Ovary (tissue), 9 donors: ENCODE results near the gene CYP21A2. TPM values are rescaled to one million over a fixed set of nuclear protein-coding genes. Genes with fewer than 3 reads are reported as not detected.
"Not testable (repeated sequence)": the region's sequence is repeated elsewhere in the genome, so short reads cannot be mapped to it uniquely, and the experiment has no call there.

Experiments used
- DNase-seq, 5 donors: peaks; one replicate each; pipeline ENCODE4 v3.0.0-alpha.2; 2019 to 2020
- H3K27ac ChIP-seq, 2 donors: fragments of 200-600 bp; one replicate each; pipeline versions ENCODE4 v1.5.1 to v1.8.0; 2019 to 2022
- H3K27me3 ChIP-seq: fragments of 200-600 bp; one replicate; pipeline ENCODE4 v1.8.0; 2022
- H3K36me3 ChIP-seq: fragments of 200-600 bp; sonication (generic); one replicate; pipeline ENCODE4 v1.5.1; 2019
- H3K4me1 ChIP-seq: one replicate; pipeline ENCODE4 v1.8.1; 2013; ENCODE audit warnings: mild to moderate bottlenecking, moderate library complexity; ENCODE audit not compliant: insufficient read depth
- H3K4me3 ChIP-seq: fragments of 200-600 bp; sonication (generic); one replicate; pipeline ENCODE4 v1.5.1; 2017
- H3K9me3 ChIP-seq, 2 donors: fragments of 200-600 bp in 1 of 2; sonication (generic) in 1 of 2; one replicate each; pipeline versions ENCODE4 v1.5.1 to v1.8.1; 2013 to 2019; ENCODE audit warnings: mild to moderate bottlenecking in 1 of 2, moderate library complexity in 1 of 2
- EP300 ChIP-seq: sonication (generic); formaldehyde crosslinking; IDR thresholded peaks from one replicate; pipeline ENCODE4 v1.6.1; 2017; ENCODE audit warnings: antibody characterized with exemption
- POLR2A ChIP-seq: fragments of 450-650 bp; IDR thresholded peaks from one replicate; pipeline ENCODE4 v1.6.1; 2017; ENCODE audit warnings: antibody characterized with exemption, mild to moderate bottlenecking, moderate library complexity
- WGBS, 3 donors: extraction: QIAGEN DNeasy Blood & Tissue Kit in 1 of 3; methylation state at CpG; one replicate each; pipeline versions ENCODE4 v1.1.5 to v1.1.7; 2013 to 2017; 5-methylcytosine and 5-hydroxymethylcytosine counted together
- intact Hi-C, 4 donors: fragments of 100-400 bp; cut with DNase I; formaldehyde crosslinking; loops; one replicate each; pipeline versions ENCODE4 v1.11.0 to v1.15.1; 2022 to 2023
- polyA plus RNA-seq, 2 donors: library from polyadenylated mRNA; stranded (reverse); fragments of 200-250 nt in 1 of 2; fragments of 350-450 nt in 1 of 2; fragmentation: Illumina TruSeq in 1 of 2; extraction: RNeasy Lipid Tissue Mini Kit (QIAGEN cat#74804) in 1 of 2; gene quantifications; one replicate each; pipeline ENCODE4 v1.2.3, GENCODE V29; 2013 to 2014
- total RNA-seq, 7 donors: library from RNA; depleted of rRNA in 2 of 7; stranded (reverse); fragments of >200 nt in 2 of 7; fragmentation: NEBNext Ultra II Directional in 3 of 7; extraction: Animal tissue kit (Norgen Biotek cat#: 25700) in 3 of 7; gene quantifications; one replicate each; pipeline versions ENCODE4 v1.1.0 to v1.2.4, GENCODE V29; 2016 to 2023
- TF ChIP-seq, protein P1 (sequence below), 3 donors: fragments of 450-650 bp in 2 of 3; fragments of 200-600 bp in 1 of 3; IDR thresholded peaks; one replicate each; pipeline versions ENCODE4 v1.5.1 to v1.8.0; 2016 to 2022; ENCODE audit warnings: antibody characterized with exemption in 3 of 3, mild to moderate bottlenecking in 1 of 3
- donor health status: DM: no; HTN: no; CAD: no; lungs with moderate emphysema.
- donor health status: DM: no; HTN: no; CAD: no.
- donor health status: Bipolar disorder and iron deficiency.
- donor health status: DM: yes; HTN: yes; CAD: no.
- donor health status: DM: no; HTN: no; CAD: no.
- donor health status: DM: yes; HTN: yes; CAD: no.

CYP21A2 gene
- total and polyA plus RNA-seq, 9 donors: 1.9 to 21.7 (median 7.5) TPM

DNA sequence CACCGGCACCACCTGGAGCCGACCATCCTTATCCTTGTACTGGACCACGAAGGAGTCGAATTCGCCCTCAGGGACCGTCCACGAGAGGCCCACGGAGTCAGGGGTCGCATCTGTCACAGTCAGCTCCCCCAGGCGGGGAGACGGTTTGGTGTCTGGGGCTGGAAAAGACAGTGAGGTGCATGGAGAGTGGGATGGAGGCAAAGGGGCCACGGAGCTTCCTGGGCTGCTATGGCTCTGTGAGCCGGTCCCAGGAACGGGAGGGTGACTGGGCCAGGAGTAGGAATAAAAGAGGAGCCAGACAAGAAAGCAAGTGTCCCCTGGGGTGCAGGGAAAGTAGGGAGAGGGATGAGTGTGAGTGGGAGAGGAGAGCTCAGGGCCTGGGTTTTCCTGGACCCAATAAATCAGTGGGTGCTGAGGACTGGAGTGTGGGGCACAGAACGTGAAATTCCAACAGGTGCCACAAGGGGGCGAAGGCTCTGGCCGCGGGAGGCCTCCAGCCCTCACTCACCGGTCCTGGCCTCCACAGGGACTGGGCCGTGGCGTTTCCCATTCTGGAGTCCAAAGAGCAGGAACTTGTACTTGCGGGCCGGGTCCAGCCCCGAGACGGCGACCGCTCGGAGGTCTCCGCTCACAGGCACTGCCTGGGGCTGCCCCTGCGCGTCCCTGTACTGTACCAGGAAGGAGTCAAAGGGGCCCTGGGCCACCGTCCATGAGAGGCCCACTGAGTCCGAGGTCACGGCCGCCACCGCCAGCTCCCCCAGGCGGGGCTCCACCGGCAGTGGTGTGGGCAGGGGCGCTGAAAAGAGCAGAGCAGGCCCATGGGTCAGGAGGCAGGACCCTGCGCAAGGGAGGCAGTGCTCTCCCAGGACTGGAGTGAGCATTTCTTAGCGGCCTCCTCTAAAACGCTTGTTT is 9.9 kb downstream of the CYP21A2 start:
- intact Hi-C loops: loop anchor here in 1 of 4 donors (2.0 kb wide), 1 partner anchor 65 kb away; no protein-coding TSS in a partner anchor
- Histone ChIP-seq H3K4me3 (no peak overlapping the region), H3K27ac (peak overlapping the region; percentile 73 to 83), H3K9me3 (no peaks in the 10 kb centered on the region), H3K4me1 (peaks cover 10% of the 10 kb centered on the region), H3K36me3 (no peaks in the 10 kb centered on the region), H3K27me3 (no peaks in the 10 kb centered on the region)
- DNase-seq: peak; percentile 69 to 87 (median 83)
- WGBS, 3 donors: 49 to 51% (median 50%) methylated on average over 42 of the region's 42 CpGs
- TF ChIP-seq, protein P1, sequence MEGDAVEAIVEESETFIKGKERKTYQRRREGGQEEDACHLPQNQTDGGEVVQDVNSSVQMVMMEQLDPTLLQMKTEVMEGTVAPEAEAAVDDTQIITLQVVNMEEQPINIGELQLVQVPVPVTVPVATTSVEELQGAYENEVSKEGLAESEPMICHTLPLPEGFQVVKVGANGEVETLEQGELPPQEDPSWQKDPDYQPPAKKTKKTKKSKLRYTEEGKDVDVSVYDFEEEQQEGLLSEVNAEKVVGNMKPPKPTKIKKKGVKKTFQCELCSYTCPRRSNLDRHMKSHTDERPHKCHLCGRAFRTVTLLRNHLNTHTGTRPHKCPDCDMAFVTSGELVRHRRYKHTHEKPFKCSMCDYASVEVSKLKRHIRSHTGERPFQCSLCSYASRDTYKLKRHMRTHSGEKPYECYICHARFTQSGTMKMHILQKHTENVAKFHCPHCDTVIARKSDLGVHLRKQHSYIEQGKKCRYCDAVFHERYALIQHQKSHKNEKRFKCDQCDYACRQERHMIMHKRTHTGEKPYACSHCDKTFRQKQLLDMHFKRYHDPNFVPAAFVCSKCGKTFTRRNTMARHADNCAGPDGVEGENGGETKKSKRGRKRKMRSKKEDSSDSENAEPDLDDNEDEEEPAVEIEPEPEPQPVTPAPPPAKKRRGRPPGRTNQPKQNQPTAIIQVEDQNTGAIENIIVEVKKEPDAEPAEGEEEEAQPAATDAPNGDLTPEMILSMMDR (IDR thresholded peaks at IDR 0.05): peak; percentile 61 to 95 (median 85)
- no peak for TF ChIP-seq EP300
- no peak for TF ChIP-seq POLR2A

DNA sequence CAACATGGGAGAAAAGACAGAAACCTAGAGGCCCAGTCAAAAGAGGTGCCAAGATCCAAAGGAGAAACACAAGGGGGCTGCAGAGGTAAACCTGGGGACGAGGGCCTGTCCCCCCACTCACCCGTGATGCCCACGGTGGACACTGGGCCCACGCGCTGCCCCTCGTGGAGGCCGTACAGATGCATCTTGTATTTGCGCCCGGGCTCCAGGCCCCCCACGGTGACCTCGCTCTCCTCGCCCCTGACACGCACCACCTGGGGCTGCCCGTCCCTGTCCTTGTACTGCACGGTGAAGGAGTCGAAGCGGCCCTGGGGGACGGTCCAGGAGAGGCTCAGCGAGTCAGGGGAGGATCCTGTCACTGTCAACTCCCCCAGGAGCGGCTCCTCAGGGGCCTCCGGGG is 10.9 kb downstream of the CYP21A2 start:
- H3K36me3 ChIP-seq, H3K27me3 ChIP-seq, intact Hi-C loops, H3K9me3 ChIP-seq, H3K4me3 ChIP-seq: not testable (repeated sequence)
- DNase-seq: peak in 1 of 5 donors; percentile 22
- Histone ChIP-seq H3K4me1 (peaks cover 10% of the 10 kb centered on the region), H3K27ac (peak overlapping the region in 1 of 2 donors; percentile 1)
- WGBS, 3 donors: 67 to 80% (median 69%) methylated on average over 20 to 21 of the region's 21 CpGs

DNA sequence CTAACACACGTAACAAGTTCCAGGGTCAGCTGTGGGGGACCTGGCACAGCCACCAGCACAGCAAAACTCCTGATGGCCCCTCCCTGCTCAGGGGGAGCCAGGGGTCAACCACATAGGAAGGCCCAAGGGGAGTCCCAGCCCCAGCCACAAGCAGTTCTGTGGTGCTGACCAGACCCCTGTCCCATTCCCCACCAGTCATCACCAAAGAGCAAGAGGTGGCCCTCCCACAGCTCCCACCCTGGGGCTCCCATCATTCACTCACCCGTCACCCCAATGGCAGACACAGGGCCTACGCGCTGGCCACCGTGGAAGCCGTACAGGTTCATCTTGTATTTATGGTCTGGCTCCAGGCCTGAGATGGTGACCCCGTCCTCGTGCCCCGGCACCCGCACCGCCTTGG is 11.5 kb downstream of the CYP21A2 start:
- H3K9me3 ChIP-seq, intact Hi-C loops, H3K36me3 ChIP-seq, H3K27me3 ChIP-seq, H3K4me3 ChIP-seq: not testable (repeated sequence)
- Histone ChIP-seq H3K4me1 (peaks cover 10% of the 10 kb centered on the region), H3K27ac (peak overlapping the region in 1 of 2 donors; percentile 1)
- DNase-seq: peak in 1 of 5 donors; percentile 29
- WGBS, 3 donors: 85 to 90% (median 86%) methylated on average over 9 to 11 of the region's 11 CpGs

DNA sequence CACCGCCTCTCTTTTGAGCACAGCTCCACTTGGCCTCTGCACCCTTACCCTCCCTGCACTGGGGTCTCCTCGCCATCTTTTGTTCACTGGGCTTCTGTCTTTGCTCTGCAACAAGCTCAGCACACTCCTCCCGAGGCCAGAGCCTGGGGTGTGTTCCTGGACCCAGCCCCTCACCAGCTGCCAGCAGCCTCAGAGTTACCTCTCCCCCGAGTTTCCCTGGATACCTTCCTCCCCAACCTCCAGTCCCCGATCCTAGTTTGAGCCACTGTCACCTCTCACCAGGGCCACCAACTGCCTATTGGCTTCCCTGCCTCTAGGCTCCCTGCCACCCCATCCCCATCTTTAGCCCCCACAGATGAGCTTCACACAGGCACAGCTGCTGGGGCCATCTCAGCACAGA is 12.3 kb downstream of the CYP21A2 start:
- Histone ChIP-seq H3K4me3 (no peak overlapping the region), H3K27me3 (no peaks in the 10 kb centered on the region), H3K9me3 (no peaks in the 10 kb centered on the region), H3K4me1 (peaks cover 10% of the 10 kb centered on the region), H3K27ac (peak overlapping the region in 1 of 2 donors; percentile 26), H3K36me3 (no peaks in the 10 kb centered on the region)
- no peak for DNase-seq
- TF ChIP-seq POLR2A (no peak), EP300 (no peak)
- TF ChIP-seq, protein P1 (IDR thresholded peaks at IDR 0.05): no peak
- WGBS, 3 donors: 59 to 72% (median 65%) methylated on average over 5 of the region's 5 CpGs
- intact Hi-C loops: no loop called here

DNA sequence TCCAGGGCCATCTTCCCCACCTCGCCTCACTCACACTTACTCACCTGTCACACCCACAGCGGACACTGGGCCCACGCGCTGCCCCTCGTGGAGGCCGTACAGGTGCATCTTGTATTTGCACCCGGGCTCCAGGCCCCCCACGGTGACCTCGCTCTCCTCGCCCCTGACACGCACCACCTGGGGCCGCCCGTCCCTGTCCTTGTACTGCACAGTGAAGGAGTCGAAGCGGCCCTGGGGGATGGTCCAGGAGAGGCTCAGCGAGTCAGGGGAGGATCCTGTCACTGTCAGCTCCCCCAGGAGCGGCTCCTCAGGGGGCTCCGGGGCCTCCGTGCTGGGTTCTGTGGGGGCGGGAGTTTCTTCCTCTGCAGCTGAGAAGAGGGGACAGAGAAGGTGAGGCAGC is 14.4 kb downstream of the CYP21A2 start:
- not testable (repeated sequence) for H3K4me3 ChIP-seq, H3K9me3 ChIP-seq, DNase-seq, H3K27me3 ChIP-seq, H3K36me3 ChIP-seq, H3K4me1 ChIP-seq, H3K27ac ChIP-seq
- 65 to 69% (median 67%) methylated on average over 19 to 20 of the region's 20 CpGs for WGBS, 3 donors
- intact Hi-C loops: loop anchor here in 1 of 4 donors (1.0 kb wide), 1 partner anchor 35 kb away; no protein-coding TSS in a partner anchor

DNA sequence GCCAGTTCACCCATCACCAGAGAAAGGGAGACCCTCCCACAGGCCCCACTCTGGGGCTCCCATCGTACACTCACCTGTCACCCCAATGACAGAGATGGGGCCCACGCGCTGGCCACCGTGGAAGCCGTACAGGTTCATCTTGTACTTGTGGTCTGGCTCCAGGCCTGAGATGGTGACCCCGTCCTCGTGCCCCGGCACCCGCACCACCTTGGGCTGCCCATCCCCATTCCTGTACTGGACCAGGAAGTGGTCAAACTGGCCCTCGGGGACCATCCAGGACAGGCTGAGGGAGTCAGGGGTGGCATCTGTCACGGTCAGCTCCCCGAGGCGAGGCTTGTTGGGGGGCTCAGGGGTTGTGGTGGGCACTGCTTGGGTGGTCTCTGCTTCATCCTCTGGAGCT is 15.1 kb downstream of the CYP21A2 start:
- not testable (repeated sequence) for H3K27ac ChIP-seq, H3K4me1 ChIP-seq
- intact Hi-C loops: loop anchor here in 1 of 4 donors (1.0 kb wide), 1 partner anchor 34 kb away; no protein-coding TSS in a partner anchor

DNA sequence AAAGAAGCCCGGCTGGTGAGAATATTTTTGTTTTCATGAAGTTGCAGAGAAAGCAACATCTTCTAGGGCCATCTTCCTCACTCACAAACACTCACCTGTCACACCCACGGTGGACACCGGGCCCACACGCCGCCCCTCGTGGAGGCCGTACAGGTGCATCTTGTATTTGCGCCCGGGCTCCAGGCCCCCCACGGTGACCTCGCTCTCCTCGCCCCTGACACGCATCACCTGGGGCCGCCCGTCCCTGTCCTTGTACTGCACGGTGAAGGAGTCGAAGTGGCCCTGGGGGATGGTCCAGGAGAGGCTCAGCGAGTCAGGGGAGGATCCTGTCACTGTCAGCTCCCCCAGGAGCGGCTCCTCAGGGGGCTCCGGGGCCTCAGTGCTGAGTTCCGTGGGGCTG is 17.5 kb downstream of the CYP21A2 start:
- intact Hi-C loops, H3K36me3 ChIP-seq, H3K4me1 ChIP-seq, DNase-seq, H3K27ac ChIP-seq, H3K9me3 ChIP-seq, H3K27me3 ChIP-seq, H3K4me3 ChIP-seq: not testable (repeated sequence)
- WGBS, 3 donors: 83 to 88% (median 86%) methylated on average over 21 of the region's 21 CpGs

More for the DNA sequence above, 15.1 kb downstream of the CYP21A2 start:
- 82 to 88% (median 86%) methylated on average over 13 of the region's 13 CpGs for WGBS, 3 donors
- not testable (repeated sequence) for DNase-seq, H3K36me3 ChIP-seq, H3K27me3 ChIP-seq, H3K4me3 ChIP-seq, H3K9me3 ChIP-seq
